Measurements from ENCODE around the gene PLVAP.

The PLVAP gene

GRCh38 chr19:17303167-17303939 is 73.8 kb downstream of the PLVAP start, which contains the start of gene ABHD8:
ABHD8 (minus strand) TSS chr19:17303425; CDS start chr19:17301616, 1,809 bp downstream.
- peak; percentile 80 to 89 for DNase-seq (ENCODE audit: low read depth in 1 of 2, low spot score in 1 of 2)

DNA sequence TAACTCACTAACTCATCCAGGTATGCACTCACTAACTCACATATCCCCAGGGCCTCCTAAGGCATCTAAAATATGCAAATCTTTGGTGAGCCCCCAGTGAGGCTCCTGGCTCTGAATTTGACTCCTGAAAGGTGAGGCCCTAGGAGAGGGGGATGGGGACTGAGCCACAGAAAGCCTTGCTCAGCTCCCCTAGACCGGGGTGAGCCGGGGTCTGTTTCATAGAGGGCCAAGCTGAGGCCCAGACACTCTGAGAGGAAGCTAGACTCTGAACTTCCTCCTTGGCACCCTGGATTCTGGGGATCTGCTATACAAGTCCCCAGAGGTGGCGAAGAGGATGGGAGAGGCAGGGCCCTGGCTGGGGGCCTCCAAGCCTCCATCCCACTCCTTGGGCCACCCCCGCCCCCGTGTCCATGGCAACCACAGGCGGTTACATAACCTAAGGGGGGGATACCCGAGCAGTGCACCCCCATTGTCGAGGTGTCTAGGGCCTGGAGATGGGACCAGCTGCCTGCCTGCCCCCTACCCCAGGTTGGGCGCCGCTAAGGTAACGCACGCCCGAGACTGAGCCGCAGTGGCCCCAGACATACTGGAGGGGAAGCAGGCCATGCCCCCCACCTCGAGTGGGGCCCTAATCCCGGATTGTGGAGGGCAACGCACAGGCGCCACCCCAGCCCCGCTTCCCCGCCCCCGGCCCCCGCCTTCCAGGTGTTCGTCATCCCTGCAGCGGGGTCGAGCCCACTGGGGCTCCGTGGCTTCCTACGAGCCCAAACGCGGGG is 74.6 kb downstream of the PLVAP start:
- DNase-seq (ENCODE audit: low read depth in 1 of 2, low spot score in 1 of 2) = no peak

Data from activated T-helper 1 cell treated with anti-CD3 and anti-CD28 coated beads, Interleukin-2, amount 50 U/mL, for 16 hours (primary cell).